ENCODE measurements around the gene TNFSF18.

TNFSF18 gene

DNA sequence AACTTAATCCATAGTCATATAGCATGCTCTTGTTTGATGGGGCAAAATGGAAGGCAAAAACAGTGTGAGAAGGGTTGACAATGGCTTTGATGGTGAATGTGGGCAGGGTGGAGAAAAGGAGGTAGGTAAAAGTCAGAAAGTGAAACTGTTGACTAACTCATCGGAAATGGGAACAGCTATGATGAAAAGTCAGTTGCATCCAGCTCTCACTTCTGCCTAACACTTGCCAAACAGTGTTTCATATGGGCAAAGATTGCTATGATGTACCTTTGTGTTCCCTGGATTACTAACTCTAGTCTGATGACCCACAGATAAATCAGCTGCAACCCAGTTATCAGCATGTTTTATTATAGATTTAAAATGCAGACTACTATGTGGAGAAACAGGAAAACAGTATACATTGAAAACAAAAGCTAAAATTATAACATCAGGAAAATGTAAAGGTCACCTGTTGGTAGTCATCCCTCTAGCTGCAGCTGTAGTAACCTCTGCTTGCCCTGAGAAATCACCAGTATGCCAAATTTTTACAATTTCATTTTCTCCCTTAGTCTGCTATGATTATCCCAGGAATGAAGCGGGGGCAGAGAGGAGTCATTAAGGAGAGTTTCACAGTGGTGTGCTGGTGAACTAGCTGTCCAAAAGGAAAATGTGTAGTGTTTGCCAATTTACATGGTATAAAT is 11.7 kb downstream of the TNFSF18 start:
- no peak for DNase-seq

DNA sequence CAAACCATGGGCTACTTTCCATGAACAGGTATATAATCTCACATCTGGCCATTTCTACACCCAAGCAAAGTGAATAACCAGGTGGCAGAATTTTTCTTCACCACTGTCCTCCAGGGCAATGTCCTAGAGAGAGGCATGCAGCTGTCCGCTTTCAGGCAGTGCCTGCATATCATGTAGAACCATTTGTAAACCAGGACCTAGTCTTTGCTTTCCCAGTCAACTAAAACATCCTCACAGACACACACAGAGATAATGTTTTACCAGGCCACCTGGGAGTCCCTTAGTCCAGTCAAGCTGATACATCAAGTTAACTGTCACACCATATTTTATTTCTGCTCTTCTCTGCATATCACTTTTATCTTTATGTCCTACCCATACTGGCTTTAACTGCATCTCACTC is 26.2 kb downstream of the TNFSF18 start:
- DNase-seq, result no peak

DNA sequence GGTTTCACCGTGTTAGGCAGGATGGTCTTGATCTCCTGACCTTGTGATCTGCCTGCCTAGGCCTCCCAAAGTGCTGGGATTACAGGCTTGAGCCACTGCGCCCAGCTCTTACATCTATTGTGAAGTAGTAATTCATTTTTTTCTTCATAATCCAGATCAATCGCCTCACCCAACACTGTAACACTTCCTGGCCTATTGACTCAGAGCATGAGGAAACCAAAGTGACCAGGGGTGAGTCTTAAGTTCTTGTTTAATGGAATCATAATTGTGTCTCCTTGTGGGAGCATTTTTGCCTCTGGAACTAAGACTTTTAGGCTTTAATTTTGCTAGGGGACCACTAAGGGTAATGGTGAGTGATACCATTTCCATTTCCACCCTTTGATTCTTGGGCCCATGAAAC is 27.4 kb downstream of the TNFSF18 start:
- DNase-seq, result no peak

DNA sequence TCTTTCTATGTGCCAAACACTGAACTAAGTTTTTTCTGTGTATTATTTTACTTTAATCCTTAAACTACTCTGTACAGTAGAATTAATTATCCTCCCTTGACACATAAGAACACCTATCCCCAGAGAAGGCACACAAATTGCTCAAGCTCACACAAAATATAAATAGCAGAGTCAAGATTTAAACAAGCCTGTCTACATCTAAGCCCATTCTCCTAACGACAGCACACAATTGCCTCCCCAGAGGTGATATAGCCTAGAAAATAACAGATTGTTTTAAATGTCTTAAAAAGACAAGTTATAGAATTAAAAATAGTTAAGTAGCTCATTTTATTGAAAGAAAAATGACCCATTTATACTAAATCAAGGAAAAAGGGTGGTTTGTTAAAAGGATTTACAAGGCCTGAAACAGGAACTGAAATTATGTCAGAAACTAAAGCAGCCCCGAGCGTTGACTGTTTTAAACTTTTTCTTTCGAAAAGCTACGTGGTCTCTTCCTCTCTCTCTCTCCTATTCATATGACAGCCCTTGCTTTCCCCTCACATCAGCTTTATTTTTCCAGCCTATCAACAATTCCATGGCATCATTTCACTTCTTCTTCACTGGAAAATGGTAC is 30.5 kb downstream of the TNFSF18 start:
- no peak for DNase-seq

DNA sequence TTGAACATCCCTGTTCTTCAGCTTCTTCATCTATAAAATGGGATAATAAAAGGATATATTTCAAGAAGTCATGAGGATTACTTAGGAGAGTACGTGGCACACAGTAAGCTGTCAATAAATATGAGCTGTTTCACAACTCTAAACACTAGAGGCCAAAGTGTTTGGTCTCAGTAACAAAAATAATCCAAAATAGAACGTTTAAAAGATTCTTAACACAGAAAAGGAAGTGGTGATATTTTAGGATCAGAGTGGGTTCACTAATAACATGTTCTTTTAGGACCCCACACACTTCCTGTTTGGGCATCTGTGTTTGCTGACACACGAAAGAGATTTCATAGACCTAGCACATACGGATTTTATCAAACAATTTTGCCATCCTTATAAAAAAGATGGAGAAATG is 32.9 kb downstream of the TNFSF18 start:
- DNase-seq, result no peak

DNA sequence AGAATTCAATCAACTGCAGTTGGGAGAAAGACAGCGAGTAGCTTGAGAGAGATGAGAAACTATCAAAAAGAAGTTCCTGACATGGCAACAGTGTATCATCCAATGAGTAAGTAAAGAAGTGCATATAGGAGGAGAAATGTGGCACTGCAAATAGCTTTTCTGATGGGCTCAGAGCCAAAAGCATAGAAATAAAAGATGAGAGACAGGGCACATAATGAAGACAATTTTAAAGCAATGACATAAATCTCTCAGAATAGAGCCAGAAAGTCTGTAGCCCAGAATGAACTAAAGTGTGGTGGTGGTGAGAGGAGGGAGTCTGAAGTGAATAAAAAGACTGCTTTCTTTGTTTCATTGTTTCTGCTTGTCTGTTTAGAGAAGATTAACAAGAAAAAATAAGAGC is 34.3 kb downstream of the TNFSF18 start:
- no peak for DNase-seq

DNA sequence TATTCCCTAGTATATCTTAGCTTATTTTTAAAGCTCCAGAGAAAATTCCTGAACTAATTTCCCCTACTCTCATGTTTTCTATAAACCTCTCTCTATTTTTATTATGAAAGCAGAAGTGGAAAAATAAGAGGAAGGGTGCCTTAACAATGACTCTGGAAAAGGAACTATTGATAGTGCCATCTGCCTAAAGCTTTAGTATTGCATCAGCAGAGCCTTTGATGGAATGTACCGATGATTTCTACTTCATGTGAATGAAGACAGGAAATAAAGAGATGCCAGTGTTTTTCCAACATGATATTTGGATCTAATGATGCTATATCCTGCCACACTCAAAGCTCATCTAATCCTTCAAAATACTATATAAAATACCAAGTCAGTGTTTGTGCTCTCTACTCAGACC is 35.1 kb downstream of the TNFSF18 start:
- peak; percentile 52 to 70 for DNase-seq

DNA sequence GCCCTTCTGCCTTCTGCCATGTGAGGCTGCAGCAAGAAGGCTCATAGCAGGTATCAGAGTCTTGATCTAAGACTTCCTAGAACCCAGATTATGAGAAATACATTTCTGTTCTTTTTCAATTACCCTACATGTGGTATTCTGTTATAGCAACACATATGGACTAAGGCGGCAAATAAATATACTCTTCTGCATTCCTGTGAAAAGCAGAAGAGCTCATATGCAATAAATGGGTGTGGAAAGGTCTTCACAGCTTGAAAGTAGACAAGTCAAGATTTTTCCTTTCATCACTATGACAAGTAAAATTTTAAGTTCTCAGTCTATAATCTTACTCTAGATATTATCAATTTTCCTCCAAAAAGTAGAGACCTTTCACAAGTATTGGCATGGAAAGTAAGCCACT is 36.6 kb downstream of the TNFSF18 start:
- no peak for DNase-seq

DNA sequence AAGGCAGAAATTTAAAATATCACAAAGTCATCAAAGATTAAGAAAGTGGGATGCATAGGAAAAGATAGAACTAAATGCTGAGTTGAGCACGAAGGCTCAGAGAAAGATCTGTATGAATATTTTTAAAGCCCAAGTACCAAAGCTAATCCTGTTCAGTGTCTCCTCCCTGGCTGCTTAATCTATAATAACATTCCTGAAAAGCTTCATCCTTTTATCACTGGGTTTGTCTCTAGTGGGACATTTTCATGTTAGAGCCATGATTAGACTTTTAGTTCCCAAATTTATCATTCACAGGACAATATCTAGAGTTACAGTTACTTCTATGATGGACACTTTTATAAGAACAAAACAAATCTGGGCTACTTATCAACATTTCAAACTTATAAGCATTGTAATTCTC is 38.6 kb downstream of the TNFSF18 start:
- DNase-seq, result no peak

DNA sequence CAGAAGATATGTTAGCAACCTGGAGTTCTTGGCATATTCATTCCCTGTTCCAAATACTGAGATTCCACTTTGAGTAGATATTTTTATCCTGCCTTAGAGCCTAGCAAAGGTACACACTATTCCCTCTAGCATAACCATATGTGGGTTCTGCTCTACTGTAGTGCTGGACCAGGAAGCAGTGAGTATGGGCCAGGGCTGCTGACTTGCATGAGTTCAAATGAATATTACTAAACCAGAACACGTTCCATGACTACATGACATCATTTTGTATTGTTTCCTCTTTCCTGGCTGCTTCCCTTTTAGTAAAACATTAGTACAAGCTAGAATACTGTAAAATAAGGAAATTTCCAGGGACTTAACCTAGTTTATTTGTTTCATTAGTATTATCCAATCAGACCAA is 41.1 kb downstream of the TNFSF18 start:
- DNase-seq, result no peak

DNA sequence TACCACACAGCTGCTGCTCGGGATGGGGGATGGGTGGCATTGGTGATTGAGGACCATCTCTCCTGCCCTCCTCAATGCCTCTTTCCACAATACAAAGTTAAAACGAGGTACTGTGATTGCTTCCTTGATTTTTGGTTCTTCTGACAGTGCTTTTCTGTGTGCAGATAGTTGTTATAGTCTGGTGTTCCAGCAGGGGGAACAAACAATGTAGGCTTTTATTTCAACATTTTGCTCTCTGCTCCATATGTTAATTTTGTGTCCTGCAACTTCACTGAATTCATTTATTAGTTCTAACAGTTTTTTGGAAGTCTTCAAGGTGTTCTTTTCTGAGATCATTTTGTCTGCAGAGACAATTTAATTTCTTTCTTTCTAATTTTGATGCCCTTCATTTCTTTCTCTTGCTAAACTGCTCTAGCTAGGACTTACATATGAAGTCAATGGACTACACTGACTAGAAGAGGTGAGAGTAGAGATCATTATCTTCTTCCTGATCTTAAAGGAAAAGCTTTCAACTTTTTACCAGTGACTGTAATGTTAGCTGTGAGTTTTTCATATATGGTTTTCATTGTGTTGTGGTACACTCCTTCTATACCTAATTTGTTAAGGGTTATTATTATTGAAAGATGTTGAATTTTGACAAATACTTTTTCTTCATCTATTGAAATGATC is 45.4 kb downstream of the TNFSF18 start:
- no peak for DNase-seq

DNA sequence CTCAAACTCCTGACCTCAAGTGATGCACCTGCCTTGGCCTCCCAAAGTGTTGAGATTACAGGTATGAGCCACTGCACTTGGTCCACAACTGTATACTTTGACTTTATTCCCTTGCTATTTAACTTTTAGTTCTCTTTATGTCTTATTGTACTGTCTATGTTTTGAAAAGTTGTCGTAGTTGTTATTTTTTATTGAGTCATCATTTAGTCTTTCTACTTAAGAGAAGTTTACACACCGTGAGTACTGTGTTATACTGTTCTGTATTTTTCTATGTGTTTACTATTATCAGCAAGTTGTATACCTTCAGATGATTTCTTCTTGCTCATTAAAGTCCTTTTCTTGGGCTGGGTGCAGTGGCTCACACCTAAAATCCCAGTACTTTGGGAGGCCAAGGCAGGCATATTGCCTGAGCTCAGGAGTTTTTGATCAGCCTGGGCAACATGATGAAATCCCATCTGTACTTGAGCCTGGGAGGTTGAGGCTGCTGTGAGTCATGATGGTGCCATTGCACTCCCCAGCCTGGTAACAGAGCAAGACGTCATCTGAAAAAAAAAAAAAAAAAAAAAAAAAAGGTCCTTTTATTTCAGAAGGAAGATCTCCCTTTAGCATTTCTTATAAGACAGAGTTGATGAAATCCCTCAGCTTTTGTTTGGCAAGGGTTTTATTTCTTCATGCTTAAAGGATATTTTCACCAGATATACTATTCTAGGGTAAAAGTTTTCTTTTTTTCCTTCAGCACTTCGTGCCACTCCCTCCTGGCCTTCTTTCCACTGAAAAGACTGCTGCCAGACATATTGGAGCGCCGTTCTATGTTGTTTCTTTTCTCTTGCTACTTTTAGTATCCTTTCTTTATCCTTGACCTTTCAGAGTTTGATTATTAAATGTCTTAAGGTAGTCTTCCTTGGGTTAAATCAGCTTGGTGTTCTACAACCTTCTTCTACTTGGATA is 47.6 kb downstream of the TNFSF18 start:
- DNase-seq, result no peak

DNA sequence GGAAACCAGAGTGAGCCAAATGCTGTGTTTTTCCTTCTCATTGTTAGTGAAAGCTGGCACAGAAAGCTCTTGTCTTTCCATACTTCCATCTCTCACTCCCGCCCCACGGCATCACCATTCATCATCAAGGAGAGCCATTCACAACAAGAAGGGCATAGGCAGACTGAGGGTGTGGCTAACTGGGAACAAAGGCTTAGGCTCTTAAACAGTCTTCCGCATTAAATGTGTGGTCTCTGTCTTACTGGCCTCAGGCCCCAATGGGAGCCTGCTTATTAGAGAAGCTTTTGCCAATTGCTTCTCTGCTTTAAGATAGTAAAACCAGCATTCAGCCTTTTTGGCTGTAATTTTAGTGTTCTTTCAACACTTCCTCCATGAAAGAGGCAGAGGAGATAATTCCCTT is 51.4 kb downstream of the TNFSF18 start:
- DNase-seq, result no peak

DNA sequence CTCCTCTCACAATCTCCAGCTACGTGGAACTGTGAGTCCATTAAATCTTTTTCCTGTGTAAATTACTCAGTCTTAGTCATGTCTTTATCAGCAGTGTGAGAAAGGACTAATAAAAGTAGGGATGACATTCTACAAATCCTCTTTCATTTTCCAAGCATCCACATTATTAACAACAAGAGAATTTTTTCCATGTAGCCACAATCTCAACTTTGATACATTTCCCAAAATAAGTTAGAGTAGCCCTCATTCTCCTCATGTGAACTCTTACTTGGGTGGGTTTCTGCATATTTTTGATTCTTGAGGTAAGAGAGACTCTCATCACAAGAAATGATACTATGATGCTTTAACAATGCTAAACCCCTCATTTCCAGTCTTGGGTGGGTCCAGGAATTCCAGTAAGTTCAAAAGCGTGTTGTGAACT is 52.8 kb downstream of the TNFSF18 start:
- DNase-seq, result no peak

DNA sequence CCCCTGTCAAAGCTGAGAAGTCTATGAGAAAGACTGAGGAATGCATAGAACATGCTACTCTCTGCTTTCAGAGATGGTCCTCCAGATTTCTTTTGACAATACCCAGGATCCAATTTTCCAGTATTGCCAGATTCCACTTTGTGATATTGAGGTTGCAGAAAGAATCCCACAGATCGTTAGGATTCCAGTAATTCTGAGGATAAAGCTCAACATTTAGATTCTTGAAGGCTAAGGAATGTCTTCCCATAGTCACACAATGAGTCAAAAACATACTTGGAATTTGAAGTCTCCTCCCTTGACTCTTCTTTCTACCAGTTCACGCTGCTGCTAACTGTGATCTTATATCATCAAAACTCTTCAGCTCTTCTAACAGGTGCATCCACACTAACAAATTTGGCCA is 57.1 kb downstream of the TNFSF18 start:
- no peak for DNase-seq

DNA sequence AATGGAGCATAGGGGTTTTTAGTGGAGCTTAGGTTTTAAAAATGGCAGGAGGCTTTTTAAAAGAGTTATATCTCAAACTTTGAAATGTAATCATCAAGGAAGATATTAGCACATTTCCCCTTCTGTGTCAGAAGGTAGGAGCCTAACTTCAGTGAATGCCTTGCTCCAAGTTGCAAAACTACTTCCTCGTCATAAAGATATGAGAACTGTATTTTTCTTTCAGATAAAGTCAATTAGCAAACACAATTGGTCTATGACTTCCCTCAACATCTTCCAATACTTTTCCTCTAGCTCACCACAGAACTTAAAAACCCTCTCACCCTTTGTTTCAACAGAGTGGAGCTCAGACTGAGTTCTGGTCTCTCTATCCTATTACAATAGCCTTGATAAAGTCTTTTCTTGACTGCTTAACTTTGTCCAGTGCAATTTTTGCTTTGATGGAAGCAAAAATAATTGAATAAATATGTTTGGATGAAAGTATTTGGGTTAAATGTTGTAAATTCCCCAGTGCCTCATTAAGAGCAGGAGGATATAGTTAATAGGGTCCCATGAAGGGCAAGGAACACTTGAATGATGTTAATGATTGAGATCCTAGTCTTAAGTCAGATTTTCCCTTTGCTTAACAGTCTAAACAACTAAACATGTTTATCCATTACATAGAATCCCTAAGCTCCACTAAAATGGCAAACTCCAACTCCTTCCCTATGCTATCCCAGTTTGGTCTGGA is 58.9 kb downstream of the TNFSF18 start:
- DNase-seq, result peak in 1 of 2 experiments; percentile 34

DNA sequence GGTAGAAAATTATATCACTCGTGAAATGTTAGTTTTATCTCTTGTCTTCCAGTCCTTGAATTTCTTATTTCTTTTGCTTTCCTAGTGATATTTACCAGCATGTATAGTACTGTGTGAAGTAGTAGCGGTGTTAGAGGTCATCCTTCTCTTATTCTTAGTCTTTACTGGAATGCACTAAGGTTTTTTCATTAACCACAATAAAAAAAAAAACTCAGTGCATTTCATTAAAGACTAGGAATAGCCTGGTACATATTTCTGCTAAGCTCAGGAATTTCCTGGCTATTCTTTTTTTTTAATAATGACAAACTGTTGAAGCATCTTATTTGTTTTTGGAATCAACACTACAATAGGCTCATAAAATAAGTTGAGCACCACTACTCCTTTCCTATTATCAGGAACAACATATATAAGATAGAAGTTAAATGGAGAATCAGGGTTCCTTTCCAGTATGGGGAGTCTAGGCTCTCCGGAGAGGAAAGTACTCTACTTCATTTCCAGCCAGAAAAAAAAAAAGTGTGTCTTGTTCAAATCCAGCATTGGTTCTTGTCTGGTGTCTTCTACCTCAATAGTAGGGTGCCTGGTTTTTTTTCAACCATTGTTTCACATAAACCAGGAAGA is 60.0 kb downstream of the TNFSF18 start:
- no peak for DNase-seq
